Progenitor cell of endocrine pancreas (in vitro differentiated cells): ENCODE measurements around the gene TMTC1. TPM values are rescaled to one million over a fixed set of nuclear protein-coding genes. Genes with fewer than 3 reads are reported as not detected.

ENCODE experiments used
- DNase-seq: peaks from one replicate; pipeline ENCODE4 v3.0.0; 2021; ENCODE audit warnings: low spot score; ENCODE audit not compliant: unreplicated experiment
- H3K27ac Mint-ChIP-seq: 2 replicates; pipeline ENCODE4 v1.8.0; 2021; ENCODE audit warnings: mild to moderate bottlenecking, moderate library complexity, mixed read lengths
- H3K27me3 Mint-ChIP-seq: 2 replicates; pipeline ENCODE4 v1.8.0; 2021; ENCODE audit warnings: mixed read lengths
- H3K36me3 Mint-ChIP-seq: 2 replicates; pipeline ENCODE4 v1.8.0; 2022; ENCODE audit warnings: mixed read lengths; ENCODE audit not compliant: insufficient read depth
- H3K4me1 Mint-ChIP-seq: 2 replicates; pipeline ENCODE4 v1.8.0; 2021; ENCODE audit warnings: low read depth, mixed read lengths
- H3K4me3 Mint-ChIP-seq: 2 replicates; pipeline ENCODE4 v1.8.0; 2021; ENCODE audit warnings: low read depth, mild to moderate bottlenecking, moderate library complexity, mixed read lengths
- H3K9me3 Mint-ChIP-seq: 2 replicates; pipeline ENCODE4 v1.8.0; 2021; ENCODE audit warnings: low read depth, mixed read lengths
- total RNA-seq: library from RNA; stranded (reverse); gene quantifications from 2 replicates; pipeline ENCODE4 v1.2.1, GENCODE V29; 2021
- TF ChIP-seq, protein P1 (sequence below): fragments of 200-600 bp; sonication (generic); IDR thresholded peaks from one replicate; pipeline ENCODE4 v1.5.0; 2021; ENCODE audit warnings: antibody characterized with exemption, mild to moderate bottlenecking; ENCODE audit not compliant: unreplicated experiment

Gene TMTC1
- total RNA-seq, 1 donor from 2014 or later, result 19.2 TPM

DNA sequence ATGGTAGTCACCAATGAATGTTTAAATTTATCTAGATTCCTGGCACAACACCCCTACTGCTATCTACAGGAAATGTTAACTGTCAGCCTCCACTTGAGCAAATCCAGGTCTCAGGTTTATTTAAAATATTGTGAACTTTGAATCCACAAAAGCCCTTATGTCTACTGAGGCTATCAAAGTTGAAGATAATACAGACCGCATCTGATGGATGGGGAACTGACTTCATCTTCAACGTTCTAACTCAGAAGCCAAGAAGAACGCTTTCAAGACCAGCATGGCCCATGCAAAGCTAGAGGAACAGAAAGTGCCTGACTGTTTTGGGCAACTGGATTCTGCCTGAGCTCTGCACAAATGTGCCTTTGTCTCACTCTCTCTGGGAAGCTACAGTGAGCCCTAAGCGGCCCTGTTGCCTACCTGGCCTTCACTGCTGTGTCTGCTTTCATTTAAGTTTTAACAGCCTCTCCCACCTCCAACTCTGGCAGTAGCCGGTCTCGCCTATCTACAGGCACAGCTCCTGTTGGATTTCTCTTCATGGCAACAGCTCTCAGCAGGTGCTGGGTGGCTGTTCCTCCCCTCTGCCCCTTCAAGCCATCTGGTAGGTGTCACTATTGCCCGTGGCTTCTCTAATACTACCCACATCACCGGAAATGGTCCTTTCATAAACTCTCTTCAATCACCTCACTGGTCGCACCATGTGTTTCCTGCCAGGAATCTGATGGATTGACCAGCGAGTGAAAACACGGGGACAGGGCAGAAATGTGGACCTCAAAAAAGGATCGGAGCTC, 174.1 kb downstream of the TMTC1 start:
- Mint-ChIP-seq H3K27ac (no peak overlapping the region), H3K4me1 (peaks cover 5% of the 10 kb centered on the region), H3K27me3 (no peaks in the 10 kb centered on the region), H3K9me3 (no peaks in the 10 kb centered on the region), H3K4me3 (no peak overlapping the region), H3K36me3 (no peaks in the 10 kb centered on the region)
- DNase-seq, result no peak
- TF ChIP-seq, protein P1, sequence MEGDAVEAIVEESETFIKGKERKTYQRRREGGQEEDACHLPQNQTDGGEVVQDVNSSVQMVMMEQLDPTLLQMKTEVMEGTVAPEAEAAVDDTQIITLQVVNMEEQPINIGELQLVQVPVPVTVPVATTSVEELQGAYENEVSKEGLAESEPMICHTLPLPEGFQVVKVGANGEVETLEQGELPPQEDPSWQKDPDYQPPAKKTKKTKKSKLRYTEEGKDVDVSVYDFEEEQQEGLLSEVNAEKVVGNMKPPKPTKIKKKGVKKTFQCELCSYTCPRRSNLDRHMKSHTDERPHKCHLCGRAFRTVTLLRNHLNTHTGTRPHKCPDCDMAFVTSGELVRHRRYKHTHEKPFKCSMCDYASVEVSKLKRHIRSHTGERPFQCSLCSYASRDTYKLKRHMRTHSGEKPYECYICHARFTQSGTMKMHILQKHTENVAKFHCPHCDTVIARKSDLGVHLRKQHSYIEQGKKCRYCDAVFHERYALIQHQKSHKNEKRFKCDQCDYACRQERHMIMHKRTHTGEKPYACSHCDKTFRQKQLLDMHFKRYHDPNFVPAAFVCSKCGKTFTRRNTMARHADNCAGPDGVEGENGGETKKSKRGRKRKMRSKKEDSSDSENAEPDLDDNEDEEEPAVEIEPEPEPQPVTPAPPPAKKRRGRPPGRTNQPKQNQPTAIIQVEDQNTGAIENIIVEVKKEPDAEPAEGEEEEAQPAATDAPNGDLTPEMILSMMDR, result no peak

DNA sequence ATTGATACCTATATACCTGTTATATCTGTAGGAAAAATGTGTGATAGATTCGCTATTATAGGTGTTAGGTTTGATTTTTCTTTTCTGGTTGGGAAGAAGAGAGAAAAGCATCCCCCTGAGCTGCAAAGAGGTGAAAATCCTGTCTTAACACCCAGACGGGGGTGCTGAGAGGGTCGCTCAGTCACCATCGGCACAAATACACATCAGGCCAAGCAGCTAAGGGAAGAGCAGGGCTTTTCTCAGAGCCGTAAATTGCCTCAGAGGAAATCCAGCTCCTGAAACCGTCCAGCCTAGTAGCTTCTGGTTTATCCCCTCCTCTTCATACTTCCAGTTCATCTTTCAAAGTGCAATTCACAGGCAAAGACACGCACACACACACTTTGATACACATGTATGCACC, 175.2 kb downstream of the TMTC1 start:
- TF ChIP-seq, protein P1, result no peak
- H3K4me1 Mint-ChIP-seq, result peaks cover 5% of the 10 kb centered on the region
- H3K27me3 Mint-ChIP-seq, result no peaks in the 10 kb centered on the region
- peaks cover 2% of the 10 kb centered on the region for H3K36me3 Mint-ChIP-seq
- H3K27ac Mint-ChIP-seq, result no peak overlapping the region
- no peak for DNase-seq
- no peaks in the 10 kb centered on the region for H3K9me3 Mint-ChIP-seq
- H3K4me3 Mint-ChIP-seq, result no peak overlapping the region

DNA sequence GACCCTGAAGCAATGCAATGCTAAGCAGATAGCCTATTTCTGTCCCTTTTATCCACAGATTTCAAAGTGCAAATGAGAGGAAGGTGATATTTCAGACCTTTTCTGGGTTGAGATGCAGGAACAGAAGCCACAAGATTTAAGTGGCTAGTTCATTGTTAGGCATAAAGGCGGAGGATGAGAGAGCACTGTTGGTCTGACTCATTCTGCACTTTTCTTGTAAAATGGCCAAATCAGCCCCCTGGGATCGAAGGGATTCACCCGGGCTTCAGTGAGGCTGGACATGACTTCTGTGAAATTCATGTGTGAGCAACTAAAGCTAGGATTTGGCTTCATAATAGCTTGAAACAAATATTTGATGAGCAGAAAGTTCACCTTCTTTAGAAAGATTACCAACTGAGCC, 184.4 kb downstream of the TMTC1 start:
- Mint-ChIP-seq H3K4me3 (no peak overlapping the region), H3K9me3 (peaks cover 3% of the 10 kb centered on the region), H3K27me3 (no peaks in the 10 kb centered on the region), H3K4me1 (peaks cover 12% of the 10 kb centered on the region), H3K36me3 (peaks cover 5% of the 10 kb centered on the region), H3K27ac (no peak overlapping the region)
- DNase-seq, result no peak
- TF ChIP-seq, protein P1, result no peak

DNA sequence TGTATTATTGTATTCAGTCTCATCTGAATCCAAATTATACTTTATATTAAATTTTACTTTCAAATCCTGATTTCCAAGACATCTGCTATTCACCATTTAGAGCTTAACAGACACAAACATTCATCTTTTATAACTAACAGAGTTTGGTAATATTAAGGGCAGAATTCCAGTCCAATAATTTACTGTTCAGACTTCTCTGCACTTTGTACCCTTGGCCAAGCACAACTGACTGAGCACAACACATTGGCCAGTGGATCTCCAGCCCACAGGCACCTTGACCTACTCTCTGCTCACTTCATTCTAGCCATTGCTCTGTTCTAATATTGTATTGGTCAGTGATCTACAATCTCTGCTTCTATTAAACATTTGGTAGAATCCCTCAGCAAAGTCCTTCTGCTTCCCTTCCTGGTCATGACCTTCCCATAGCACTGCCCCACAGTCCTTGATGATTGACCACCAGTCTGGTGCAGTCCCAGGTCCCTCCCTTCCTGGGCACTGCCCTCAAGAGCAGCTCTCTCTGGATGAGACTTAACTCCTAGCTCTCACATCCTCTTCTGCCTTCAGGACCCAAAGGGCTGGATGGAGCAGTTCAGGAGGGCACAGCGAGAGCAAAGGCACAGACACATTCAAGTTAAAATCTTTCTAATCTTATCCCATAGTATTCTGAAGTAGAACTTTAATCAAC, 188.5 kb downstream of the TMTC1 start:
- H3K4me1 Mint-ChIP-seq, result peaks cover 32% of the 10 kb centered on the region
- H3K27ac Mint-ChIP-seq, result no peak overlapping the region
- peaks cover 3% of the 10 kb centered on the region for H3K9me3 Mint-ChIP-seq
- H3K27me3 Mint-ChIP-seq, result no peaks in the 10 kb centered on the region
- H3K36me3 Mint-ChIP-seq, result peaks cover 7% of the 10 kb centered on the region
- TF ChIP-seq, protein P1, result no peak
- no peak for DNase-seq
- H3K4me3 Mint-ChIP-seq, result no peak overlapping the region

DNA sequence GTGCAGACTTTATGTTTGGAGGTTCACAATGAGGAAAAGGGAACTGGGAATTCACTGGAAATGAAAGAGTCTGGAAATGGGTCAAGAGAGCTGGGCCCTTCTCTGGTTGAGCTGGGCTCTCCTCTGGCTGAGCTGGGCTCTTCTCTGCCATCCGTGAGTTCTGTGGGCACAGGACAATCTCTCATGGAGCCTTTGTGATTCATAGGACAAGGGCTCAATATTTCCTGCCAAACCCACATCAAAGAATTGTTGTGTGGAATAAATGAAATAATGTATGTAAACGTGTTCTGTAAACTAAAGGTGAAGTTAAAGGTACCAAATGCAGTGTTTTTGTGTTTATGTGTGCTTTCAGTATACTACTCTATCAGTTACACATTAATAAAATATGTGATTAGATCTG, 190.7 kb downstream of the TMTC1 start:
- H3K36me3 Mint-ChIP-seq, result peaks cover 7% of the 10 kb centered on the region
- H3K27me3 Mint-ChIP-seq, result no peaks in the 10 kb centered on the region
- no peak overlapping the region for H3K4me3 Mint-ChIP-seq
- H3K27ac Mint-ChIP-seq, result no peak overlapping the region
- peaks cover 8% of the 10 kb centered on the region for H3K9me3 Mint-ChIP-seq
- no peak for DNase-seq
- peaks cover 41% of the 10 kb centered on the region for H3K4me1 Mint-ChIP-seq
- TF ChIP-seq, protein P1, result no peak
